K562 (cell line): Measurements from ENCODE around the gene CTSV. TPM values are rescaled to one million over a fixed set of nuclear protein-coding genes. Genes with fewer than 3 reads are reported as not detected.
A peak's percentile ranks its signal among the peaks of the same experiment; 100 is the strongest.

Experiments used
- ATF7 ChIP-seq: fragments of 450-650 bp; IDR thresholded peaks from 2 replicates; pipeline ENCODE4 v1.7.1; 2014; ENCODE audit warnings: mild to moderate bottlenecking, moderate library complexity
- ESRRB ChIP-seq: fragments of 250-450 bp; sonication (Bioruptor Pico); IDR thresholded peaks from 2 replicates; pipeline ENCODE4 v1.5.0; 2020; ENCODE audit warnings: mild to moderate bottlenecking, moderate library complexity, borderline replicate concordance
- ETV5 ChIP-seq: sonication (generic); formaldehyde crosslinking; IDR thresholded peaks from 2 replicates; pipeline ENCODE4 v1.4.0; 2020; ENCODE audit warnings: low read depth, mild to moderate bottlenecking, missing genetic modification reagents
- ETV6 ChIP-seq, 3 experiments: fragments of 150-350 bp in 1 of 3; sonication (generic) in 1 of 3; formaldehyde crosslinking in 1 of 3; IDR thresholded peaks; 2 replicates each; pipeline versions ENCODE4 v1.6.1 to v1.8.0; 2014 to 2022; ENCODE audit warnings: borderline replicate concordance in 2 of 3, low read depth in 2 of 3, antibody characterized with exemption in 1 of 3, low read length in 1 of 3, mild to moderate bottlenecking in 1 of 3, missing genetic modification reagents in 1 of 3
- JUND ChIP-seq, 2 experiments: IDR thresholded peaks; 2 replicates in 1 of 2; 3 replicates in 1 of 2; pipeline ENCODE4 v1.6.1; 2011; ENCODE audit warnings: borderline replicate concordance in 2 of 2, low read depth in 2 of 2, low read length in 2 of 2, improper control_type of control experiment in 1 of 2, missing biosample characterization in 1 of 2, missing genetic modification characterization in 1 of 2, missing genetic modification reagents in 1 of 2
- MAFF ChIP-seq: IDR thresholded peaks from 2 replicates; pipeline ENCODE4 v1.6.1; 2012; ENCODE audit warnings: low read length, improper control_type of control experiment
- NFYB ChIP-seq: IDR thresholded peaks from 2 replicates; pipeline ENCODE4 v1.6.1; 2011; ENCODE audit warnings: mild to moderate bottlenecking, moderate library complexity; ENCODE audit not compliant: insufficient read length; ENCODE audit errors: extremely low read depth
- RUNX1 ChIP-seq: sonication (generic); IDR thresholded peaks from 2 replicates; pipeline ENCODE4 v1.6.1; 2016; ENCODE audit warnings: antibody characterized with exemption, low read depth
- SNRNP70 ChIP-seq: fragments of 200-400 bp; formaldehyde crosslinking; optimal IDR thresholded peaks from 2 replicates; pipeline ENCODE3; 2017; ENCODE audit warnings: low read depth, low read length
- SRSF1 ChIP-seq: fragments of 200-400 bp; formaldehyde crosslinking; IDR thresholded peaks from 2 replicates; pipeline ENCODE4 v1.6.1; 2017; ENCODE audit warnings: mild to moderate bottlenecking, low read depth, low read length, moderate library complexity
- ZNF140 ChIP-seq: fragments of 250-450 bp; sonication (Bioruptor Pico); IDR thresholded peaks from 2 replicates; pipeline ENCODE4 v1.8.0; 2021; ENCODE audit warnings: moderate library complexity, mild to moderate bottlenecking, inconsistent platforms
- ZNF584 ChIP-seq: fragments of 200-800 bp; sonication (Bioruptor generic); IDR thresholded peaks from 2 replicates; pipeline ENCODE4 v1.6.1; 2016; ENCODE audit warnings: low read depth, mild to moderate bottlenecking, missing genetic modification characterization, missing compliant biosample characterization
- ZNF764 ChIP-seq: fragments of 250-450 bp; sonication (Bioruptor Pico); IDR thresholded peaks from 2 replicates; pipeline ENCODE4 v1.4.0; 2020; ENCODE audit warnings: low read depth, mild to moderate bottlenecking, moderate library complexity
- polyA plus RNA-seq, 8 experiments: library from polyadenylated mRNA; depleted of rRNA in 4 of 8; stranded (reverse) in 5 of 8; unstranded in 3 of 8; fragments of >200 nt; fragmentation: Nextera tagmentation in 2 of 8; fragmentation: Illumina TruSeq in 1 of 8; extraction: Ambion mirVana in 2 of 8; extraction: Trizol in 1 of 8; gene quantifications; 2 replicates each; pipeline versions ENCODE4 v1.2.1 to v1.2.3, GENCODE V29; 2011 to 2014; ENCODE audit warnings: inconsistent platforms in 1 of 8, missing spikeins in 1 of 8
- total RNA-seq, 7 experiments: library from RNA; depleted of rRNA in 6 of 7; stranded (reverse); fragments of >200 nt in 6 of 7; fragmentation: Illumina TruSeq in 2 of 7; extraction: Trizol in 2 of 7; gene quantifications; 2 replicates each; pipeline versions ENCODE4 v1.2.1 to v1.2.3, GENCODE V29; 2011 to 2021; ENCODE audit warnings: low replicate concordance in 1 of 7
- TF ChIP-seq, protein P1 (sequence below), 2 experiments: IDR thresholded peaks in 1 of 2; conservative IDR thresholded peaks in 1 of 2; 2 replicates each; pipeline ENCODE4 v1.6.1; 2016; ENCODE audit warnings: low read depth in 2 of 2, mild to moderate bottlenecking in 1 of 2, missing compliant biosample characterization in 1 of 2, missing genetic modification characterization in 1 of 2, moderate library complexity in 1 of 2
- TF ChIP-seq, protein P2 (sequence below): sonication (generic); formaldehyde crosslinking; IDR thresholded peaks from 2 replicates; pipeline ENCODE4 v1.8.1; 2023; ENCODE audit warnings: mild to moderate bottlenecking, missing genetic modification reagents, moderate library complexity
- TF ChIP-seq, protein P3 (sequence below), 2 experiments: fragments of 450-650 bp; conservative IDR thresholded peaks; 2 replicates each; pipeline ENCODE4 v1.6.1; 2017; ENCODE audit warnings: mild to moderate bottlenecking in 2 of 2, moderate library complexity in 2 of 2
- TF ChIP-seq, protein P4 (sequence below), 2 experiments: fragments of 450-650 bp; IDR thresholded peaks; 2 replicates each; pipeline ENCODE4 v1.6.1; 2016

The CTSV gene
- total and polyA plus RNA-seq, 9 of the 15 experiments (the other 6 are each of a cell fraction or from before 2014, with no cell fraction given) = 0.06 to 0.39 (median 0.16) TPM; not detected in 3

DNA sequence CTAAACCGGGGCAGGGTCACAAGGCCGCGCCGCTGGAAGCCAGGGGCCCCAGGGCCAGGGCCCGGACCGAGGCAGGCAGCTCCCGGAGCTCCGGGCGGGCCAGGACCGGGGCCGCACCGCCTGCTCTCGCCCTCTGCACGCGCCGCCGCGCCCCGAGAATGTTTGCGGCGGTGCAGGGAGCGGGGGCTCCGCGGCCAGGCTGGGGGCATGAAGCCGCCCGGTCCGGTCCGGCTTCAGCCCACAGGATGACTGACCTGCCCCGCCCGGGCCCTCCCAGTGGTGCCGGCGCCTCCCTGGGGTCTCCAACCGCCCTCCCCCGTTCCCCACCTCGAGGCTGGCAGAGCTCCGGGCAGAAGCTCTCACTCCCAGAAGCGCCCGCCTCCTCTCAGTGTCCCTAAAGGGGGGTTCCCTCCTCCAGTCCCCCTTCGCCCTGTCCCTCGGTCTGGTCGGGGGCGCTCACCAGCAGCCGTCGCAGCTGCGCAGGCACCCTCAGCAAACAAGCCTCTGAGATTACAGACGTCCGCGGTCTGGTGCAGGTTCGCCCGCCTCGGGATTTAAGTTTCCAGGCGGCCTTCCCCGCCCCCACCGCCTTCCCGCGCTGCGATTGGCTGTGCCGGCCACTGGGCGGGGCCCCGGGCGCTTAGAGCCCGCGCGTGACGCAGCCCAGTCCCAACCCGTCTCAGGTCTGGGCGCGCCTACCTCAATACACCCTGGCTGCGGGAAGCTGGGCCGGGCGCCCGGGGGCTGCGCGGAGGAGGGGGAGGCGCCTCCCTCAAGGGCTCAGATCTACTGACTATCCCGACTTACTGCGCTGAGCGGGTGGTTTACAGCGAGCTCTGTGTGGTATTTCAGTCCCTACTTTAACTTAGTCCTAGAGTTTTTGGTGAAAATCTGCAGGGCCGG lies at the start of gene CTSV (continued):
- TF ChIP-seq ESRRB (CRISPR knock-in tag) = no peak
- TF ChIP-seq NFYB = no peak
- peak; percentile 59 for TF ChIP-seq ATF7
- no peak for TF ChIP-seq ETV6 (IDR thresholded peaks at IDR 0.05; ENCODE audit: borderline replicate concordance in 1 of 2, low read depth in 2 of 2, low read length in 1 of 2)
- TF ChIP-seq ETV6 (CRISPR knock-in tag; IDR thresholded peaks at IDR 0.05; ENCODE audit: borderline replicate concordance) = no peak
- 0 out of 2 replicates have a peak, but pooled peaks have one; percentile 3 for TF ChIP-seq ETV5 (CRISPR knock-in tag)
- TF ChIP-seq, protein P1, sequence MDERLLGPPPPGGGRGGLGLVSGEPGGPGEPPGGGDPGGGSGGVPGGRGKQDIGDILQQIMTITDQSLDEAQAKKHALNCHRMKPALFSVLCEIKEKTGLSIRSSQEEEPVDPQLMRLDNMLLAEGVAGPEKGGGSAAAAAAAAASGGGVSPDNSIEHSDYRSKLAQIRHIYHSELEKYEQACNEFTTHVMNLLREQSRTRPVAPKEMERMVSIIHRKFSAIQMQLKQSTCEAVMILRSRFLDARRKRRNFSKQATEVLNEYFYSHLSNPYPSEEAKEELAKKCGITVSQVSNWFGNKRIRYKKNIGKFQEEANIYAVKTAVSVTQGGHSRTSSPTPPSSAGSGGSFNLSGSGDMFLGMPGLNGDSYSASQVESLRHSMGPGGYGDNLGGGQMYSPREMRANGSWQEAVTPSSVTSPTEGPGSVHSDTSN (CRISPR knock-in tag; IDR thresholded peaks at IDR 0.05; ENCODE audit: low read depth) = no peak
- TF ChIP-seq, protein P1 (tag; conservative IDR thresholded peaks at IDR 0.05; ENCODE audit: low read depth) = no peak
- no peak for TF ChIP-seq ZNF764
- TF ChIP-seq SRSF1 = no peak
- no peak for TF ChIP-seq ZNF140 (CRISPR knock-in tag)
- TF ChIP-seq, protein P2, sequence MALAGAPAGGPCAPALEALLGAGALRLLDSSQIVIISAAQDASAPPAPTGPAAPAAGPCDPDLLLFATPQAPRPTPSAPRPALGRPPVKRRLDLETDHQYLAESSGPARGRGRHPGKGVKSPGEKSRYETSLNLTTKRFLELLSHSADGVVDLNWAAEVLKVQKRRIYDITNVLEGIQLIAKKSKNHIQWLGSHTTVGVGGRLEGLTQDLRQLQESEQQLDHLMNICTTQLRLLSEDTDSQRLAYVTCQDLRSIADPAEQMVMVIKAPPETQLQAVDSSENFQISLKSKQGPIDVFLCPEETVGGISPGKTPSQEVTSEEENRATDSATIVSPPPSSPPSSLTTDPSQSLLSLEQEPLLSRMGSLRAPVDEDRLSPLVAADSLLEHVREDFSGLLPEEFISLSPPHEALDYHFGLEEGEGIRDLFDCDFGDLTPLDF (CRISPR knock-in tag) = no peak
- TF ChIP-seq ZNF584 (CRISPR knock-in tag) = no peak
- no peak for TF ChIP-seq RUNX1
- TF ChIP-seq MAFF = no peak
- TF ChIP-seq JUND (IDR thresholded peaks at IDR 0.05; ENCODE audit: borderline replicate concordance, low read depth, low read length) = peak; percentile 52
- TF ChIP-seq JUND (tag; IDR thresholded peaks at IDR 0.05; ENCODE audit: borderline replicate concordance, low read depth, low read length) = no peak; the same call in 2 of the 3 replicates
- TF ChIP-seq, protein P3, sequence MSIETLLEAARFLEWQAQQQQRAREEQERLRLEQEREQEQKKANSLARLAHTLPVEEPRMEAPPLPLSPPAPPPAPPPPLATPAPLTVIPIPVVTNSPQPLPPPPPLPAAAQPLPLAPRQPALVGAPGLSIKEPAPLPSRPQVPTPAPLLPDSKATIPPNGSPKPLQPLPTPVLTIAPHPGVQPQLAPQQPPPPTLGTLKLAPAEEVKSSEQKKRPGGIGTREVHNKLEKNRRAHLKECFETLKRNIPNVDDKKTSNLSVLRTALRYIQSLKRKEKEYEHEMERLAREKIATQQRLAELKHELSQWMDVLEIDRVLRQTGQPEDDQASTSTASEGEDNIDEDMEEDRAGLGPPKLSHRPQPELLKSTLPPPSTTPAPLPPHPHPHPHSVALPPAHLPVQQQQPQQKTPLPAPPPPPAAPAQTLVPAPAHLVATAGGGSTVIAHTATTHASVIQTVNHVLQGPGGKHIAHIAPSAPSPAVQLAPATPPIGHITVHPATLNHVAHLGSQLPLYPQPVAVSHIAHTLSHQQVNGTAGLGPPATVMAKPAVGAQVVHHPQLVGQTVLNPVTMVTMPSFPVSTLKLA (conservative IDR thresholded peaks at IDR 0.05) = 0 out of 4 replicates have a peak, but pooled peaks of 1 of the 2 experiments have one; percentile 21
- TF ChIP-seq SNRNP70 = no peak
- TF ChIP-seq, protein P4, sequence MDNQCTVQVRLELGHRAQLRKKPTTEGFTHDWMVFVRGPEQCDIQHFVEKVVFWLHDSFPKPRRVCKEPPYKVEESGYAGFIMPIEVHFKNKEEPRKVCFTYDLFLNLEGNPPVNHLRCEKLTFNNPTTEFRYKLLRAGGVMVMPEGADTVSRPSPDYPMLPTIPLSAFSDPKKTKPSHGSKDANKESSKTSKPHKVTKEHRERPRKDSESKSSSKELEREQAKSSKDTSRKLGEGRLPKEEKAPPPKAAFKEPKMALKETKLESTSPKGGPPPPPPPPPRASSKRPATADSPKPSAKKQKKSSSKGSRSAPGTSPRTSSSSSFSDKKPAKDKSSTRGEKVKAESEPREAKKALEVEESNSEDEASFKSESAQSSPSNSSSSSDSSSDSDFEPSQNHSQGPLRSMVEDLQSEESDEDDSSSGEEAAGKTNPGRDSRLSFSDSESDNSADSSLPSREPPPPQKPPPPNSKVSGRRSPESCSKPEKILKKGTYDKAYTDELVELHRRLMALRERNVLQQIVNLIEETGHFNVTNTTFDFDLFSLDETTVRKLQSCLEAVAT (IDR thresholded peaks at IDR 0.05) = no peak
